Heart left ventricle (tissue), 13 donors: ENCODE measurements around the gene PRKCB.

ENCODE experiments used
- POLR2A ChIP-seq, 2 donors: fragments of 450-650 bp; IDR thresholded peaks; one replicate each; pipeline ENCODE4 v1.6.1; 2017; ENCODE audit warnings: antibody characterized with exemption in 2 of 2, mild to moderate bottlenecking in 2 of 2, moderate library complexity in 2 of 2
- TF ChIP-seq, protein P1 (sequence below), 12 donors: fragments of 200-600 bp; sonication (generic) in 4 of 12; IDR thresholded peaks; one replicate each; pipeline versions ENCODE4 v1.5.0 to v1.8.0; 2018 to 2022; ENCODE audit warnings: antibody characterized with exemption in 12 of 12, mild to moderate bottlenecking in 5 of 12
- donor health status: ischemic (EF 13 %, LVEDD 7.1; RV severe dilation, severe dysfunction).
- donor health status: DM: no; HTN: yes; CAD: no.
- donor health status: DM: no; HTN: no; CAD: no.
- donor health status: ischemic (EF 25% LVEDD 6.9; RV normal size, moderate dysfunction).
- donor health status: ischemic (EF 25% LVEDD 5.7; RV mildly dilated, moderate dysfunction).
- donor health status: ischemic (EF 35%, LVEDD 5.7; RV mildly dilated, moderate dysfunction).
- donor health status: nonischemic (EF 11% LVEDD 7.7; RV severe dilation, severe dysfunction).
- donor health status: DM: yes; HTN: yes; CAD: no.
- donor health status: PGD.
- donor health status: ischemic (EF 29% LVEDD 5.4; RV normal size, mild dysfunction).
- donor health status: nonischemic (EF 23%, LVEDD 6.1; RV moderate dilation, normal function).

DNA sequence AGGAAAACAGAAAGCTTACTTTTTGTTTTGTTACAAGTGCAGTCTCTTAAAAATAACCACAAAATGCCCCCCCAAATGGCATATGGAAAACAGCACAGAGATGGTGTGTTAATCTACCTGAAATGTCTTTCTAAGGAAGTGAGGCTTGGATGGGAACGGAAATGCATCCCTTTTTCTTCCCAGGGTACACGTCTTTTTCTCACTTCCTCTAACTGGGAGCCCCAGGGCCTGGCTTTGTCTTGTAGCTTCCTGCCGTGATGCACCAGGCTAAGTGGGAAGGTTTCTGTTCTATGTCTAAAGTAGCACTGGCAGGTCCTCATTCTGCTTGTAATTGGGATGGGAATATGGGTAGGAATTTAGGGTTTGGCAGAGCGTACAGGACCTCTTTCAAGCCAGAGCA lies 367.9 kb downstream of the PRKCB start:
- TF ChIP-seq, protein P1, sequence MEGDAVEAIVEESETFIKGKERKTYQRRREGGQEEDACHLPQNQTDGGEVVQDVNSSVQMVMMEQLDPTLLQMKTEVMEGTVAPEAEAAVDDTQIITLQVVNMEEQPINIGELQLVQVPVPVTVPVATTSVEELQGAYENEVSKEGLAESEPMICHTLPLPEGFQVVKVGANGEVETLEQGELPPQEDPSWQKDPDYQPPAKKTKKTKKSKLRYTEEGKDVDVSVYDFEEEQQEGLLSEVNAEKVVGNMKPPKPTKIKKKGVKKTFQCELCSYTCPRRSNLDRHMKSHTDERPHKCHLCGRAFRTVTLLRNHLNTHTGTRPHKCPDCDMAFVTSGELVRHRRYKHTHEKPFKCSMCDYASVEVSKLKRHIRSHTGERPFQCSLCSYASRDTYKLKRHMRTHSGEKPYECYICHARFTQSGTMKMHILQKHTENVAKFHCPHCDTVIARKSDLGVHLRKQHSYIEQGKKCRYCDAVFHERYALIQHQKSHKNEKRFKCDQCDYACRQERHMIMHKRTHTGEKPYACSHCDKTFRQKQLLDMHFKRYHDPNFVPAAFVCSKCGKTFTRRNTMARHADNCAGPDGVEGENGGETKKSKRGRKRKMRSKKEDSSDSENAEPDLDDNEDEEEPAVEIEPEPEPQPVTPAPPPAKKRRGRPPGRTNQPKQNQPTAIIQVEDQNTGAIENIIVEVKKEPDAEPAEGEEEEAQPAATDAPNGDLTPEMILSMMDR (IDR thresholded peaks at IDR 0.05), result no peak
- TF ChIP-seq POLR2A (IDR thresholded peaks at IDR 0.05), result no peak
